Activated CD8-positive, alpha-beta memory T cell treated with anti-CD3 and anti-CD28 coated beads, Interleukin-2, amount 50 U/mL, for 4 hours (primary cell): ENCODE results near the gene PPARD.
A peak's percentile ranks its signal among the peaks of the same experiment; 100 is the strongest.

ENCODE experiments used
- DNase-seq: peaks from one replicate; pipeline ENCODE4 v3.0.0-alpha.2; 2020

Gene PPARD

DNA sequence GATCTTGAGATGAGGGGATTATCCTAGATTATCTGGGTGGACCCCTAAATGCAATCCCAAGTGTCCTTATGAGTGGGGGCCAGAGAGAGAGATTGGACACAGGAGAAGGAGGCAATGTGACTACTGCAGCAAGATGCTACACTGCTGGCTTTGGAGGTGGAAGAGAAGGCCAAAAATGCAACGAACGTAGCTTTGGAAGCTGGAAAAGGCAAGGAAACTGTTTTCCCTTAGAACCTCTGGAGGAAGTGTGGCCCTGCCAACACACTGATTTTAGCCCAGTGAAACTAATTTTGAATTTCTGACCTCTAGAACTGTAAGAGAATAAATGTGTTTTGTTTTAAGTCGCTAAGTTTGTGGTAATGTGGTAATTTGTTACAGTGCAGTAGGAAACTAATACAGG is 15.7 kb downstream of the PPARD start:
- DNase-seq = no peak

DNA sequence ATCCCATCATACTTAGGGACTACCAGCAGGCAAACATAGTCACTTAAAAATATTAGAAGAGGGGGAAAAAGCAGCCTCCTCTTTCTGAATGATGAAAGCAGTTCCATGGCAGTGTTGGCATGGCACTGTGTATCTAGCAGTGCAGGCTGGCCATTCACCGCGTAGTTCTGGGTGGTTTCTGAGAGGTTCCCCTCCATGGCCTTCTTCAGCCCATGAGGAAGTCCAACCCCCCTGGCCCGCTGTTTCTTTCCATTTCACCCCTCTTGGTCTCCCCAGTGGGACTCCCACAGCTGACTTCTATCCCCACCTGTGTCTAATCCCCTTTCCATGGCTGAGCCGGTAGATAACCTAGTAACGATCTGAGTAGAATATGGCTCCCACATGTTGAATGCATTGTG is 17.0 kb downstream of the PPARD start:
- DNase-seq = no peak

GRCh38 chr6:35359744-35360348 is 17.5 kb downstream of the PPARD start:
- no peak for DNase-seq

GRCh38 chr6:35360349-35361138 is 18.2 kb downstream of the PPARD start:
- DNase-seq = no peak

DNA sequence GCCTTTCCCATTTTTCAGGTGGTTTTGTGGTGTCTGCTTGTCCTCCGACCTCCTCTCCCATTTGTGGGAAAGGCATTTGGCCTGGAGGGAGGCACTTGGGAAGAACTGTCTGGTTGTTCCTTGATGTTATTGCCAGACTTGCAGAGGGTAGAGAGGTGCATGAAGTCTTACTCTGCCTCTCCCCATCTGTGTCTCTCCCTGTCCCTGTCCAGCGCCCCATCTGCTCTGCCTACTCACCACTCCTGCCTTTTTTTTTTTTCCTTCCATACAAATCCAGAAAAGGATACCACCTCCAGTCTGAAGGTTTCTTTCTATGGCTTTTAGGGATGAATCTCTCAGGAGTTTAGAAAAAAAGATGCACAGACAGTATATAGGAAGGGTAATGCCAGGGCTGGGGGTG is 19.8 kb downstream of the PPARD start:
- DNase-seq = no peak

- no peak for DNase-seq
Measured at GRCh38 chr6:35363293-35363750, 21.0 kb downstream of the PPARD start.

DNA sequence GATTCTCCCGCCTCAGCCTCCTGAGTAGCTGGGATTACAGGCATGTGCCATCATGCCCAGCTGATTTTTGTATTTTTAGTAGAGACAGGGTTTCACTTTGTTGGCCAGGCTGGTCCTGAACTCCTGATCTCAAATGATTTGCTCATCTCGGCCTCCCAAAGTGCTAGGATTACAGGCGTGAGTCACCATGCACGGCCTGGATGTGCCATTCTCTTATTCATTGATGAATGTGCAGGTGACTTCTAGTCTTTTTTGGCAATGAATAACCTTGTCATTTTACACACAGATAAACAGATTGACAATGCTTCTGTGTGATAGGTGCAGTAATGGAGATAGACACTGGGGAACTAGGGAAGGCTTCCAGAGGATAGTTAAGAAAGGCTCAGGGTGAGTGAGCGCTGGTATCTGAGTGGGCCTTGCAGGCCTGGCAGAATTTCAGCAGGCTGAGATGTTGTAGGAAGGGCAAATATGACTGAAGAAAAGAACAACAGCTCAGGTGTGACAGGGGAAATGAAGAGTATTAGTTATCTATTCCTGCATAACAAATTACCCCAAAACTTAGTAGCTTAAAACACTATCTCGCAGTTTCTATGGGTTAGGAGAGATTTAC is 23.3 kb downstream of the PPARD start:
- DNase-seq = no peak

DNA sequence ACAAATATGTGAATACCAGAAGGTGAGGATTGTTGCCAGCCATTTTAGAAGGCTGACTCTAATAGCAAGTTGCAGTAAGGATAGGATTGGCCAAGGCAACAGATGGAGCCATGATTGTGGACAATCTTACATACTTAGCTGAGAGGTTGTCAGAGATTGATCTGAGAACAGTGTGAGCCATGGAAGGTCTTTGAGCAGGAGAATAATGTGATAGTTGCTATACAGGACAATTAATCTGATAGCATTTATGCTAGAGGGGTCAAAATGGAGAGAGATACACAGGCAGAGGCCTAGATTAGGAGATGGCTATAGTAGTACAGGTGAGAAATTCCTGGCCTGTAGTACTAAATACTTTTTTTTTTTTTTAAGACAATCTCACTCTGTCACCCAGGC is 23.8 kb downstream of the PPARD start:
- DNase-seq = no peak

DNA sequence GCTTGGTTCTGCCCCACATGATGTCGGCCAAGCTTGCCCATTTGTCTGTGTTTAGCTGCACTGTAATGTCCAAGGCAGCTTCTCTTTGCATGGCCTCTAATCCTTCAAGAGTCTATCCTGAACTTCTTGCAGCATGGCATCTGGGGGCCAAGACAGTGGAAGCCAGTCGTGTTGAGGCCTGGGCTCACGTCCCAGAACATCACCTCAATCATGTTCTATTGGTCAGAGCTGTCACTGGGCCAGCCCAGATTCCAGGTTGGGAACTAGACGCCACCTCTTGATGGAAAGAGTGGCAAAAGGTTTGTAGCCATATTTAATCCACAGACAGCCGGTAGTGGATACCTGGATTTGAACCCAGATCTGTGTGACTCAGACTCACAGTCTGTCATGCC is 25.3 kb downstream of the PPARD start:
- no peak for DNase-seq

DNA sequence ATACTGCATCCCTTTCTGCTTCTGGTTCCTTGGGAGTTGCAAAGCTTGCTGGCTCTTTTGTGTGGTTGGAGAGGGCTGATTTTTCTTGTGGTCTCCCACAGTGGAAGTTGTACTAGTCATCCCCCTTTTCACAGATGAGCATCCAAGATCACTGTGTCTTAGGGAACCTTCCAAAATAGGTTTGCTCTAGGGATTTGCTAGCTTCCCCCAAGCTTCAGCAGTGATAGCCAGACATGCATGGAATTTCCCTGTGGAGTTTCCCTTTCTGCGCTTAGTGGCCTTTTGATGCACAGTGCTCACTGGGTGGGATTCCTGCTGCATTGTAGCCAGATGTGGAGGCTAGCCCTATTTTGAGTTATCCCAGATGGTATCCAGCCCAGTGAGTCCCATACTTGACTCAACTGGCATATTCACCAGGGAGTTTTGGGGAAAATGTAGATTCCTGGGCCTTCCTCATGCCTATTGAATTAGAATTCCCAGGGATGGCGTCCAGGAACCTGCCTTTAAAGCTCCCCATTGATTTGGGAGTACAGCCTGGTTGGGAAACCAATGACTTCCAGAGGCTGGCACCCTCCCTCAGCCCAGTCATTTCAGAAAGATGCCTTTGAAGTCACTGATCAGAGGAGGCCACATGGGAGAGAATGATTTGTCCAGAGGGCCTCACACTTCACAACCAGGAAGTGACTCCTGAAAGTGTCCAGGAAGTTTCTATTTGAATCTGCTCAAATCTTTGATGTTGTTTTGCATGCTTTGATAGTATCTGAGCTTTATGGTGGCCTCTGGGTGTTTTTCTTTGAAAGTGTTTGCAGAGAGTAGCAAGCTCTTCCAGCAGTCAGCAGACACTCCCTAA is 25.9 kb downstream of the PPARD start:
- no peak for DNase-seq

GRCh38 chr6:35370124-35370741 is 27.9 kb downstream of the PPARD start:
- peak; percentile 34 for DNase-seq

- DNase-seq = no peak
Measured at GRCh38 chr6:35370785-35371493, 28.6 kb downstream of the PPARD start.

- DNase-seq = no peak
Measured at GRCh38 chr6:35371494-35372262, 29.3 kb downstream of the PPARD start.

DNA sequence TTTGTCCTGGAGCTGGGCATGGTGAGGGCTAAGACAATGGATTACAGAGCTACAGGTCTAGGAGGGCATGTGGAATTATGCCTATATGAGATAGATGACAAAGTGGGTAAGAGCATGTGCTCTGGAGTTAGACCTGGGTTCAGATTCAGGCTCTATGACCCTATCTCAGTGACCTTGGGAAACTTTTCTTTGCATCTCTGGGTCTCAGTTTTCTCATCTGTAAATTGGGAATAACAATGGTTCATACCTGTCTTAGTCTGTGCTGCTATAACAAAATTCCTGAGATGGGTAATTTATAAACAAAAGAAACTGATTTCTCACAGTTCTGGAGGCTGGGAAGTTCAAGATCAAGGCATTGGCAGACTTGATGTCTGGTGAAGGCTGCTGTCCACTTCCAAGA is 30.3 kb downstream of the PPARD start:
- DNase-seq = no peak

DNA sequence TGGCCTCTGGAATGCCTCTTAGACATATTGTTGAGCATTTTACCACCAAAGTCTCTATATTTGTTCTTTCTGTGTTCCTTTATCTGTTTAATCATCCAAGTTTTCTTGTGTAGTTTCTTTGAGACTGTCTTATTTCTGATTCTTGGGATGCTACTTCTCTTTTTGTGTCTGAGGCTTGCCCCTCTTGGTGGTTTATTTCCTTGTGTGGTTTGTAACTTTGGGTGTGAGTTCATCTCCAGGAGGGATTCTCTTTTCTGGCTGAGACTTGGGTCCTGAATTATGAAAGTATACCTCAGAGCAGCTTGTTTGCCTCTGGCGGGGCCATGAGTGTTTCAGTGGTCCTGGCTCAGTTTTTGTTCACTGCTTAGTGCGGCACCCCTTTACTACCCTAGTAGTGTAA is 33.9 kb downstream of the PPARD start:
- DNase-seq = no peak

GRCh38 chr6:35377002-35377401 is 34.6 kb downstream of the PPARD start:
- no peak for DNase-seq

- no peak for DNase-seq
Measured at GRCh38 chr6:35378261-35378660, 35.9 kb downstream of the PPARD start.

DNA sequence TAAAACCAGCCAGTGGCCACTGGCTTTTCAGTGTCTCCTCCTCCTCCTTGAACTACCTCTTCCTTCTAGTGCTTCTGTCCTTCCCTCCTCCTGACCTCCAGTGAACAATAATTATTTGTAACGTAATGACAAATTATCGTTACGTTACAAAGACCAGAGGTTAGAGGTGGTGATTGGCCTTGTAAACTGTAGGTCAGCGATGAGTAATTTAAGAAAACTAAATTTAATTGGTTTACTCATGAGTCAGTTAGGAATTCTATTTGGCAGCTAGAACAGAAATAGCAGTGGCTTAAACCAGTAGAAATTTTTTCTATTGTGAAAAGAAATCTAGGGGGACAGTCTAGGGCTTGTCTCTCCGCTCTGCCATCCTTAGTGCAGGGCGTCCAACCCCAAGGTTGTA is 38.8 kb downstream of the PPARD start:
- DNase-seq = no peak

GRCh38 chr6:35382015-35382414 is 39.7 kb downstream of the PPARD start:
- no peak for DNase-seq

- DNase-seq = no peak
Measured at GRCh38 chr6:35385457-35386202, 43.3 kb downstream of the PPARD start.

DNA sequence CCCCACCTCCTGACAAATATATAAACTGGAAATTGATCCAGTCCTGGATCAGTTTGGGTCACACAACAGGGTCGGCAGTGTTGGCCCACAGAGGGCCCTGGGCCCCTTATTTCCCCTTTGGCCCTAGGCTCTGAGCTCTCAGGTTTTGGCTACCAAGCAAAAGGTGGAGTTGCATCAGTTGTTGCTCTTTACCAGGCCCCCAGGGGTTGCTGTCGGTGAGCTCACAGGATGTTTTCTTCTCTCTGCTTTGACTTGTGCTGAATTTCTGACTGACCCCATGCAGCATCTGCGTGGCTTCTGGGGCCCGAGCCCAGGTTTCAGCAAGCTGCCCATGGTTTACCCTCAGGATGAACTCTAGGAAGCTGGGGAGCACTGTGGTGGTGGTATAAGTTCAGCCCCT is 44.6 kb downstream of the PPARD start:
- DNase-seq = no peak
